GM12865 (cell line): ENCODE data around the gene NT5C3B.

Source experiments
- DNase-seq: peaks from one replicate; pipeline ENCODE4 v3.0.0; 2010; ENCODE audit warnings: low read depth
- H3K4me3 ChIP-seq: 2 replicates; pipeline ENCODE4 v1.5.1; 2011; ENCODE audit warnings: mild to moderate bottlenecking, low read depth, low read length, control low read depth
- TF ChIP-seq, protein P1 (sequence below): IDR thresholded peaks from 2 replicates; pipeline ENCODE4 v1.5.1; 2011; ENCODE audit warnings: low read length, control low read depth, low read depth, inconsistent platforms; ENCODE audit not compliant: insufficient read depth; ENCODE audit errors: missing control alignments

The NT5C3B gene

DNA sequence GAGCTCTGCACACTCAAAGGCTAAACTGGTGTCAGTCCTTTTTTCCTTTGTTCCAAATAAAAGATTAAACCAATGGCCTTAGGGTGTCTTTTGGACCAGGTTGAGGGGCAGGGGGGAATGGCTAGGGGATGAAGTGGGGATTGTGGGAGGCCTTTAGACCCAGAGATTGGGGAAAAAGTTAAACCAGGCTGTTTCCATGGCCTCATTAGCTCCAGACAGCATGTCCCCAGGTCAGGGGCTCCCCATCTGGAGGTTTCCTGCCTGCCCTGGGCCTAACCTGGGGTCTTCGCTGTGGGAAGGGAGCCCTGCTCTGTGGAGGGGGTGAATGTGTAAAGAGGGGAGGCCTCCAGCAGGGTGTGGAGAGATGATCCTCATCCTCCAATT lies 12.9 kb downstream of the NT5C3B start:
- TF ChIP-seq, protein P1, sequence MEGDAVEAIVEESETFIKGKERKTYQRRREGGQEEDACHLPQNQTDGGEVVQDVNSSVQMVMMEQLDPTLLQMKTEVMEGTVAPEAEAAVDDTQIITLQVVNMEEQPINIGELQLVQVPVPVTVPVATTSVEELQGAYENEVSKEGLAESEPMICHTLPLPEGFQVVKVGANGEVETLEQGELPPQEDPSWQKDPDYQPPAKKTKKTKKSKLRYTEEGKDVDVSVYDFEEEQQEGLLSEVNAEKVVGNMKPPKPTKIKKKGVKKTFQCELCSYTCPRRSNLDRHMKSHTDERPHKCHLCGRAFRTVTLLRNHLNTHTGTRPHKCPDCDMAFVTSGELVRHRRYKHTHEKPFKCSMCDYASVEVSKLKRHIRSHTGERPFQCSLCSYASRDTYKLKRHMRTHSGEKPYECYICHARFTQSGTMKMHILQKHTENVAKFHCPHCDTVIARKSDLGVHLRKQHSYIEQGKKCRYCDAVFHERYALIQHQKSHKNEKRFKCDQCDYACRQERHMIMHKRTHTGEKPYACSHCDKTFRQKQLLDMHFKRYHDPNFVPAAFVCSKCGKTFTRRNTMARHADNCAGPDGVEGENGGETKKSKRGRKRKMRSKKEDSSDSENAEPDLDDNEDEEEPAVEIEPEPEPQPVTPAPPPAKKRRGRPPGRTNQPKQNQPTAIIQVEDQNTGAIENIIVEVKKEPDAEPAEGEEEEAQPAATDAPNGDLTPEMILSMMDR, result no peak
- DNase-seq, result no peak
- no peak overlapping the region for H3K4me3 ChIP-seq

DNA sequence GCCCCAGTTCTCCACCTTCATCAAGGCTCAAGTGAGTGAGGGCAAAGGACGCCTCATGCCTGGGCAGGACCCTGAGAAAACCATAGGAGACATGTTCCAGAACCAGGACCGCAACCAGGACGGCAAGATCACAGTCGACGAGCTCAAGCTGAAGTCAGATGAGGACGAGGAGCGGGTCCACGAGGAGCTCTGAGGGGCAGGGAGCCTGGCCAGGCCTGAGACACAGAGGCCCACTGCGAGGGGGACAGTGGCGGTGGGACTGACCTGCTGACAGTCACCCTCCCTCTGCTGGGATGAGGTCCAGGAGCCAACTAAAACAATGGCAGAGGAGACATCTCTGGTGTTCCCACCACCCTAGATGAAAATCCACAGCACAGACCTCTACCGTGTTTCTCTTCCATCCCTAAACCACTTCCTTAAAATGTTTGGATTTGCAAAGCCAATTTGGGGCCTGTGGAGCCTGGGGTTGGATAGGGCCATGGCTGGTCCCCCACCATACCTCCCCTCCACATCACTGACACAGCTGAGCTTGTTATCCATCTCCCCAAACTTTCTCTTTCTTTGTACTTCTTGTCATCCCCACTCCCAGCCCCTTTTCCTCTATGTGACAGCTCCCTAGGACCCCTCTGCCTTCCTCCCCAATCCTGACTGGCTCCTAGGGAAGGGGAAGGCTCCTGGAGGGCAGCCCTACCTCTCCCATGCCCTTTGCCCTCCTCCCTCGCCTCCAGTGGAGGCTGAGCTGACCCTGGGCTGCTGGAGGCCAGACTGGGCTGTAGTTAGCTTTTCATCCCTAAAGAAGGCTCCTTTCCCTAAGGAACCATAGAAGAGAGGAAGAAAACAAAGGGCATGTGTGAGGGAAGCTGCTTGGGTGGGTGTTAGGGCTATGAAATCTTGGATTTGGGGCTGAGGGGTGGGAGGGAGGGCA lies 13.6 kb downstream of the NT5C3B start:
- no peak overlapping the region for H3K4me3 ChIP-seq
- TF ChIP-seq, protein P1, result no peak
- no peak for DNase-seq

DNA sequence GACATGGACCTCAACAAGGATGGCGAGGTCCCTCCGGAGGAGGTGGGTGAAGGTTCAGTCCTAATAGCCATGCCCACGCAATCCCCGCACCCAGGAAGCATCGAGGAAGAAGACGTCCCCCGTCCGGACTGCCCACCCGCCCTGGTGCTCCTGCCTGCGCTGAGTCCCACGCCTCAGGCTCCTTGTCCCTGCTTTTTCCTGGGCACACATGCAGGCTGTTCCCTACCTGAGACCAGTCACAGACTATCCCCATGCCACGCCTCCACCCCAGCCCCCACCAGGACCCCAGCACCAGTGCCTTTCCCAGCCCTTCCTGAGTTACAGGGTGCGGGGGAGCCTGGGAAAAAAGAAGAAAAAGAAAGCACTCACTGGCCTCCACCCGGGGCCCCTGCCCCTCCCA lies 14.3 kb downstream of the NT5C3B start:
- H3K4me3 ChIP-seq, result no peak overlapping the region
- TF ChIP-seq, protein P1, result no peak
- no peak for DNase-seq

DNA sequence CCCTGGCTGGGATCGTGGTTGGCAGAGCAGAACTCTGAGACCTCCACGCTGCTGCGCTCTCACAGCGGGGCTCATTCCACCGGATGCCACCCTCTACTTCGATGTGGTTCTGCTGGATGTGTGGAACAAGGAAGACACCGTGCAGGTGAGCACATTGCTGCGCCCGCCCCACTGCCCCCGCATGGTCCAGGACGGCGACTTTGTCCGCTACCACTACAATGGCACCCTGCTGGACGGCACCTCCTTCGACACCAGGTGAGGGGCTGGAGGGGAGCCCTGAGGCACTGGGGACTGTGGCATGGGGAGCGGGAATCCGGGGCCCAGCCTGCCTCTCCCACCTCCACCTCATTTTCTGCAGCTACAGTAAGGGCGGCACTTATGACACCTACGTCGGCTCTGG lies 18.0 kb downstream of the NT5C3B start:
- TF ChIP-seq, protein P1, result no peak
- H3K4me3 ChIP-seq, result no peak overlapping the region
- DNase-seq, result no peak

DNA sequence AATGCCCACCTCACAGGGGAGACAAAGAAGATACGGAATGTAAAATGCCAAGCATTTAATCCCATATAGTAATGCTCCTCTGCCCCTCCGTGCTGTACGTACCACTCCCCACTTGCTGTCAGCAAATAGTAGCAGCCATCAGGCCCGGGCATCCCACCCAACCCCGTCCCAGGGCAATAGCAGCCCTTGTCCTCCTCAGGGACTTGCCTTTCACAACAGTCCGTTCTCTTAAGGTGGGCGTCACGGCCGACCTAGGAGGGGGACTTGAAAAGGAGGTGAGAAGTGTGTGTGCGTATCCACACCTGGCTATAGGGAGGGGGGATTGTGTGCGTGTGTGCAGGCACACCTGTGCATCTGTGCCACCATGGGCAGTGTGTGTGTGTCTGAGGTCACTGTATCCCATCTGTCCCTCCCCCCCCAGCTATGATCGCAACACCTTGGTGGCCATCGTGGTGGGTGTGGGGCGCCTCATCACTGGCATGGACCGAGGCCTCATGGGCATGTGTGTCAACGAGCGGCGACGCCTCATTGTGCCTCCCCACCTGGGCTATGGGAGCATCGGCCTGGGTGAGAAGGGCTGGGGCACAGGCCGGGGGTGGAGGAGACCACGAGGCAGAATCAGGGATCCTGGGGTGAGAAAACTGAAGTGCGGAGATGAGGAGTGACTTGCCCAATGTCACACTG lies 19.3 kb downstream of the NT5C3B start:
- no peak overlapping the region for H3K4me3 ChIP-seq
- no peak for DNase-seq
- TF ChIP-seq, protein P1, result no peak

DNA sequence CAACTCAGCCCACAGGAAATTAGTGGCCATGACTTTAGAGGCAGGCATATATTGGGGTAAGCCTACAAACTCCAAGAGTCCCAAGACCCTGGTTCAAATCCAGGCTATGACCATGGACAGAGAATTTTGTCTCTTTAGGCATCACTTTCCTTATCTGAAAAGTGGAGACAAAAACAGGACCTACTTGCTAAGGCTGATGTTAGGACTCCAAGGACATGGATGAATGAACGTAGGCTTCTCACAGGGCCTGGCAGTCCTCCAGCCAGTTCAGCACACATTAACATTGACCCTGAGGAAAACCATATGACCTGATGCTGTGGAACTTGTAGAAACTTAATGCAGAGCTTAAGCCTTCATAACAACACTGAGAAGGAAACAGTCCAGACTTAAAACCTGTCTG lies 21.8 kb downstream of the NT5C3B start:
- no peak overlapping the region for H3K4me3 ChIP-seq
- no peak for DNase-seq
- TF ChIP-seq, protein P1, result no peak
